H1 (cell line): ENCODE results near the gene ZFP1. TPM values are rescaled to one million over a fixed set of nuclear protein-coding genes. Genes with fewer than 3 reads are reported as not detected.

ENCODE experiments used
- CTCF ChIA-PET: fragments of 300-600 bp; sonication (Branson Sonifier 250); formaldehyde crosslinking; loops from one replicate; lab custom pipeline; 2021; ENCODE audit not compliant: partially characterized antibody; lab: Charles Lee
- POLR2A ChIA-PET: fragments of 300-600 bp; sonication (Branson Sonifier 250); formaldehyde crosslinking; loops from one replicate; lab custom pipeline; 2021; ENCODE audit warnings: inconsistent platforms; ENCODE audit not compliant: partially characterized antibody; lab: Charles Lee
- DNase-seq, 2 experiments: peaks; one replicate each; pipeline versions ENCODE4 v3.0.0 to v3.0.0-alpha.2; 2010 to 2022; ENCODE audit warnings: low spot score in 2 of 2, low read depth in 1 of 2, mixed read lengths in 1 of 2
- FAIRE-seq: peaks from 2 replicates; lab custom pipeline; 2011; peaks lifted over from hg19 to GRCh38; lab: Jason Lieb, UNC
- H2AFZ ChIP-seq: 2 replicates; pipeline ENCODE4 v1.8.1; 2012; ENCODE audit warnings: low read length, inconsistent platforms
- H2AK5ac ChIP-seq: 2 replicates; pipeline ENCODE4 v1.6.1; 2013; ENCODE audit warnings: low read depth, low read length
- H2BK120ac ChIP-seq: replicated peaks from 2 replicates; pipeline ENCODE3; 2013; ENCODE audit warnings: low read depth, low read length, inconsistent platforms
- H2BK12ac ChIP-seq: 2 replicates; pipeline ENCODE4 v1.6.1; 2013; ENCODE audit warnings: low read depth, low read length
- H2BK15ac ChIP-seq: 2 replicates; pipeline ENCODE4 v1.6.1; 2013; ENCODE audit warnings: low read length
- H2BK20ac ChIP-seq: 2 replicates; pipeline ENCODE4 v1.6.1; 2013; ENCODE audit warnings: low read length
- H2BK5ac ChIP-seq: 2 replicates; pipeline ENCODE4 v1.6.1; 2013; ENCODE audit warnings: low read depth, low read length
- H3K14ac ChIP-seq: 2 replicates; pipeline ENCODE4 v1.6.1; 2013; ENCODE audit warnings: inconsistent platforms; ENCODE audit not compliant: insufficient read length
- H3K18ac ChIP-seq: 2 replicates; pipeline ENCODE4 v1.6.1; 2013; ENCODE audit warnings: low read length; ENCODE audit errors: extremely low read depth
- H3K23ac ChIP-seq: 2 replicates; pipeline ENCODE4 v1.6.1; 2013; ENCODE audit warnings: inconsistent platforms; ENCODE audit not compliant: insufficient read length
- H3K23me2 ChIP-seq: 2 replicates; pipeline ENCODE4 v1.6.1; 2013; ENCODE audit warnings: low read depth, low read length
- H3K27ac ChIP-seq: 2 replicates; pipeline ENCODE4 v1.6.1; 2011; ENCODE audit warnings: low read depth, low read length, inconsistent platforms
- H3K27me3 ChIP-seq, 4 experiments: replicated peaks in 1 of 4; 1 replicate in 1 of 4; 2 replicates in 3 of 4; pipeline versions ENCODE4 v1.6.1 to v1.8.1; 2011 to 2013; ENCODE audit warnings: low read length in 3 of 4, mild to moderate bottlenecking in 3 of 4, inconsistent platforms in 2 of 4, mixed read lengths in 2 of 4, moderate library complexity in 1 of 4; ENCODE audit not compliant: control insufficient read depth in 3 of 4, insufficient read depth in 3 of 4; ENCODE audit errors: extremely low read depth in 1 of 4
- H3K36me3 ChIP-seq, 4 experiments: 2 replicates each; pipeline versions ENCODE4 v1.6.1 to v1.8.1; 2011 to 2013; ENCODE audit warnings: mild to moderate bottlenecking in 4 of 4, low read length in 3 of 4, moderate library complexity in 2 of 4, control low read depth in 1 of 4, inconsistent platforms in 1 of 4; ENCODE audit not compliant: insufficient read depth in 4 of 4, control insufficient read depth in 2 of 4
- H3K4ac ChIP-seq: replicated peaks from 2 replicates; pipeline ENCODE3; 2013; ENCODE audit warnings: low read length, low read depth, mixed read lengths, inconsistent platforms; ENCODE audit not compliant: insufficient read length
- H3K4me1 ChIP-seq, 4 experiments: replicated peaks in 1 of 4; 1 replicate in 1 of 4; 2 replicates in 3 of 4; pipeline versions ENCODE4 v1.6.1 to v1.8.1; 2011 to 2013; ENCODE audit warnings: low read length in 3 of 4, inconsistent platforms in 2 of 4, mixed read lengths in 1 of 4; ENCODE audit not compliant: insufficient read depth in 4 of 4, control insufficient read depth in 3 of 4
- H3K4me2 ChIP-seq, 2 experiments: 2 replicates each; pipeline versions ENCODE4 v1.6.1 to v1.8.1; 2011 to 2013; ENCODE audit warnings: low read depth in 2 of 2, low read length in 2 of 2, control low read depth in 1 of 2, inconsistent platforms in 1 of 2, mild to moderate bottlenecking in 1 of 2; ENCODE audit not compliant: insufficient read depth in 1 of 2
- H3K4me3 ChIP-seq, 4 experiments: fragments of 200-600, 300-600 bp in 1 of 4; sonication (generic), shearing (Covaris generic), sonication (Bioruptor Twin) in 1 of 4; 2 replicates each; pipeline versions ENCODE4 v1.5.1 to v1.8.1; 2011 to 2016; ENCODE audit warnings: low read length in 4 of 4, low read depth in 3 of 4, control low read depth in 2 of 4, inconsistent platforms in 2 of 4, mild to moderate bottlenecking in 2 of 4, mixed read lengths in 1 of 4, moderate library complexity in 1 of 4; ENCODE audit not compliant: insufficient read depth in 2 of 4; ENCODE audit errors: extremely low read depth in 1 of 4
- H3K56ac ChIP-seq: replicated peaks from 2 replicates; pipeline ENCODE3; 2013; ENCODE audit warnings: low read depth, mild to moderate bottlenecking, mixed read lengths, low read length, inconsistent platforms; ENCODE audit not compliant: insufficient read length
- H3K79me1 ChIP-seq: 2 replicates; pipeline ENCODE4 v1.6.1; 2013; ENCODE audit warnings: low read depth, low read length, control low read depth
- H3K79me2 ChIP-seq, 2 experiments: 2 replicates each; pipeline versions ENCODE4 v1.6.1 to v1.8.1; 2012 to 2013; ENCODE audit warnings: low read length in 2 of 2, mild to moderate bottlenecking in 2 of 2, inconsistent platforms in 1 of 2; ENCODE audit not compliant: insufficient read depth in 2 of 2, control insufficient read depth in 1 of 2
- H3K9ac ChIP-seq, 4 experiments: replicated peaks in 1 of 4; 1 replicate in 1 of 4; 2 replicates in 3 of 4; pipeline versions ENCODE4 v1.6.1 to v1.8.1; 2011 to 2013; ENCODE audit warnings: low read depth in 3 of 4, low read length in 3 of 4, control low read depth in 2 of 4, mild to moderate bottlenecking in 2 of 4, moderate library complexity in 2 of 4, inconsistent platforms in 1 of 4; ENCODE audit errors: extremely low read depth in 1 of 4
- H3K9me3 ChIP-seq, 2 experiments: 2 replicates each; pipeline versions ENCODE4 v1.6.1 to v1.8.1; 2012 to 2013; ENCODE audit warnings: mild to moderate bottlenecking in 2 of 2, moderate library complexity in 2 of 2, control low read depth in 1 of 2, inconsistent platforms in 1 of 2, low read depth in 1 of 2, low read length in 1 of 2, mixed read lengths in 1 of 2; ENCODE audit not compliant: insufficient read depth in 2 of 2
- H4K20me1 ChIP-seq, 2 experiments: replicated peaks in 1 of 2; 2 replicates each; pipeline versions ENCODE3 to v1.8.1; 2011 to 2013; ENCODE audit warnings: inconsistent platforms in 2 of 2, low read length in 2 of 2, mild to moderate bottlenecking in 1 of 2; ENCODE audit not compliant: insufficient read depth in 2 of 2, control insufficient read depth in 1 of 2
- H4K5ac ChIP-seq: 2 replicates; pipeline ENCODE4 v1.6.1; 2013; ENCODE audit warnings: low read length, low read depth, mixed read lengths, inconsistent platforms; ENCODE audit not compliant: insufficient read length
- H4K8ac ChIP-seq: 2 replicates; pipeline ENCODE4 v1.8.0; 2013; ENCODE audit warnings: mild to moderate bottlenecking, moderate library complexity, low read length, inconsistent platforms; ENCODE audit not compliant: insufficient read depth; ENCODE audit errors: extremely low read depth
- H4K91ac ChIP-seq: replicated peaks from 2 replicates; pipeline ENCODE3; 2013; ENCODE audit warnings: low read length, mixed read lengths, inconsistent platforms; ENCODE audit not compliant: insufficient read length
- BACH1 ChIP-seq: IDR thresholded peaks from 2 replicates; pipeline ENCODE4 v1.6.1; 2012; ENCODE audit warnings: low read length, improper control_type of control experiment
- BCL11A ChIP-seq, 2 experiments: IDR thresholded peaks; one replicate each; pipeline ENCODE4 v1.6.1; 2011; ENCODE audit warnings: low read depth in 2 of 2, low read length in 2 of 2, mild to moderate bottlenecking in 2 of 2
- CBX5 ChIP-seq: fragments of 300-800, 300-1000 bp; sonication (generic); IDR thresholded peaks from 2 replicates; pipeline ENCODE4 v1.7.1; 2016; ENCODE audit warnings: antibody characterized with exemption, low read length, low read depth
- CHD1 ChIP-seq: IDR thresholded peaks from 2 replicates; pipeline ENCODE4 v1.6.1; 2012; ENCODE audit warnings: low read depth, low read length, improper control_type of control experiment
- CTBP2 ChIP-seq: IDR thresholded peaks from 2 replicates; pipeline ENCODE4 v1.7.0; 2011; ENCODE audit warnings: borderline replicate concordance, mild to moderate bottlenecking, moderate library complexity, mixed read lengths, low read length; ENCODE audit not compliant: insufficient read depth, insufficient read length
- EGR1 ChIP-seq: IDR thresholded peaks from 2 replicates; pipeline ENCODE4 v1.6.1; 2011; ENCODE audit warnings: low read depth, low read length, borderline replicate concordance
- EP300 ChIP-seq, 2 experiments: IDR thresholded peaks; 1 replicate in 1 of 2; 2 replicates in 1 of 2; pipeline ENCODE4 v1.6.1; 2011 to 2012; ENCODE audit warnings: low read depth in 2 of 2, low read length in 2 of 2, mild to moderate bottlenecking in 2 of 2, borderline replicate concordance in 1 of 2, inconsistent platforms in 1 of 2, moderate library complexity in 1 of 2
- EZH2 ChIP-seq: fragments of 200-600 bp; sonication (generic); IDR thresholded peaks from 2 replicates; pipeline ENCODE4 v1.7.1; 2012; ENCODE audit warnings: low read depth, mild to moderate bottlenecking, moderate library complexity, low read length, inconsistent platforms; ENCODE audit not compliant: severe bottlenecking
- JUN ChIP-seq: IDR thresholded peaks from 2 replicates; pipeline ENCODE4 v1.6.1; 2011; ENCODE audit warnings: low read depth, mild to moderate bottlenecking, improper control_type of control experiment, low read length
- JUND ChIP-seq: IDR thresholded peaks from 2 replicates; pipeline ENCODE4 v1.6.1; 2011; ENCODE audit warnings: mild to moderate bottlenecking, improper control_type of control experiment, low read length
- PHF8 ChIP-seq: fragments of 200-600 bp; sonication (generic); conservative IDR thresholded peaks from 2 replicates; pipeline ENCODE4 v1.7.1; 2012; ENCODE audit warnings: low read depth, mild to moderate bottlenecking, inconsistent platforms, low read length, moderate library complexity
- SP2 ChIP-seq: IDR thresholded peaks from 2 replicates; pipeline ENCODE4 v1.6.1; 2012; ENCODE audit warnings: mild to moderate bottlenecking, low read length, inconsistent platforms
- SUZ12 ChIP-seq: fragments of 200-600 bp; sonication (generic); IDR thresholded peaks from 2 replicates; pipeline ENCODE4 v1.6.1; 2012; ENCODE audit warnings: mild to moderate bottlenecking, inconsistent platforms, low read length, moderate library complexity, mixed read lengths
- WGBS, 2 experiments: shearing (Covaris generic) in 1 of 2; methylation state at CpG; one replicate each; pipeline versions ENCODE4 v1.1.6 to v1.1.7; 2013 to 2015; ENCODE audit warnings: low lambda C conversion rate in 2 of 2, mixed read lengths in 2 of 2, inconsistent platforms in 1 of 2, low coverage in 1 of 2, missing lambda C conversion rate in 1 of 2; ENCODE audit not compliant: insufficient replicate concordance in 2 of 2, insufficient coverage in 1 of 2, insufficient read length in 1 of 2; ENCODE audit errors: extremely low coverage in 1 of 2, missing lambda C conversion rate in 1 of 2; 5-methylcytosine and 5-hydroxymethylcytosine counted together
- polyA plus RNA-seq, 7 experiments: library from polyadenylated mRNA; depleted of rRNA in 3 of 7; stranded (reverse) in 5 of 7; unstranded in 2 of 7; fragments of >200 nt in 5 of 7; fragments of 200-250 nt in 2 of 7; gene quantifications; 1 replicate in 5 of 7; 2 replicates in 1 of 7; 4 replicates in 1 of 7; pipeline versions ENCODE4 v1.2.1 to v1.2.3, GENCODE V29; 2011 to 2013; ENCODE audit warnings: missing spikeins in 2 of 7, mixed read lengths in 2 of 7
- total RNA-seq: library from RNA; stranded (reverse); fragmentation: NEBNext Ultra II Directional; extraction: Animal tissue kit (Norgen Biotek cat#: 25700); gene quantifications from 2 replicates; pipeline ENCODE4 v1.2.1, GENCODE V29; 2021

ZFP1 gene
- total and polyA plus RNA-seq, 2 of the 8 experiments (the other 6 are each of a cell fraction or from before 2014, with no cell fraction given), result 4.0 to 11.2 TPM

DNA sequence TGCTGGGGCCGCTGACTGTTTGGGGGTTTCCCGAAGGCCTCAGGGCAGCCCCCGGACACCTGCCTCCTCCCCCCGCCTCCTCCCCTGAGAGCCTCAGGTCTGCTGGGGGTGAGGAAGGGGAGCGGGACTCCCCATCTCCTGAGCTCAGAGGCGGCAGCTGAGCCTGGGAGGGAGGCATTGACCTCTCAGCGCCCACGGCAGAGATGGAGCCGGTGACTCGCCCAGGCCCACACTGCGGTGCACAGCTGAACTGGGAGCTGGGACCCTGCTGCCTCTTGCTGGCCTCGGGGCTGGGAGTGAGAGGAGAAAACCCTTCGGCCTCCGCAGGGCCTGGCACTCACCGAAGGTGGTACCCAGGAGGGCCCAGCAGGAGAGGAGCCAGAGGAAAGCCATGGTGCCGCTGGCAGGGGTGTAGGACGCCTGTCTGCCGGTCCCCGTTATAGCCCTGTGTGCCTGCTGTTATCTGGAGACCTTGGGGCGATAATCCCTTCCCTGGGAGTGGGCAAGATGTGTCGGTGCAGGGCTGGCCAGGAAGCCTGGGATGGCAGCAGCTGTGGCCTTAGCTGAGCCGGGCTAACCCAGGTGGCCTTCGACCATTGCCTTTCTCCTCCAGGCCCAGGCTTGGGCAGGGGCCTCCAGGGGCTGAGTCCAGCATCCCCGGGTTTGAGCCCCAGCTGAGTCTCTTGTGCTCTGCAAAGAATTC is 58.6 kb downstream of the ZFP1 start, which contains the start of gene CTRB2:
Gene CTRB2, minus strand, starts transcription at position 413 of the 703 bp plus-strand sequence. Its CDS starts 20 bp downstream, at position 393.
- WGBS, 2 experiments, result 91% methylated on average over 21 of the region's 24 CpGs; no CpG with 5 or more reads in 1 of the 2 experiments
- ChIA-PET POLR2A (interaction anchor here (0.7 to 7.1 kb wide), 5 partner anchors 20 to 59 kb away, joined by 3 to 115 read pairs (median 5); no protein-coding TSS in a partner anchor), CTCF (interaction anchor here (1.2 to 1.5 kb wide), 4 partner anchors 20 to 246 kb away, joined by 3 to 8 read pairs (median 5); no protein-coding TSS in a partner anchor)
- Histone ChIP-seq H3K27ac (no peak within 1 kb of the TSS), H3K4me3 (no peak within 1 kb of the TSS), H2BK5ac (no peak within 1 kb of the TSS), H4K20me1 (no peaks in the 10 kb centered on the region), H3K14ac (no peak within 1 kb of the TSS), H3K56ac (no peak within 1 kb of the TSS), H2BK20ac (no peak within 1 kb of the TSS), H2AFZ (no peak within 1 kb of the TSS), H3K36me3 (no peaks in the 10 kb centered on the region), H3K9ac (no peak within 1 kb of the TSS), H3K4me1 (no peaks in the 10 kb centered on the region; a peak in 1 of 7 replicates), H2BK120ac (no peak within 1 kb of the TSS), H3K79me1 (no peaks in the 10 kb centered on the region), H3K79me2 (no peaks in the 10 kb centered on the region), H3K18ac (no peak within 1 kb of the TSS; the same call in 1 of the 2 replicates), H3K23ac (no peak within 1 kb of the TSS), H4K91ac (no peak within 1 kb of the TSS), H3K27me3 (no peaks in the 10 kb centered on the region), H2BK15ac (no peak within 1 kb of the TSS), H4K8ac (no peak within 1 kb of the TSS; the same call in 1 of the 2 replicates), H3K23me2 (no peaks in the 10 kb centered on the region), H3K4ac (no peak within 1 kb of the TSS), H3K4me2 (no peak within 1 kb of the TSS), H2BK12ac (no peak within 1 kb of the TSS), H3K9me3 (no peaks in the 10 kb centered on the region), H2AK5ac (no peak within 1 kb of the TSS), H4K5ac (no peak within 1 kb of the TSS)
- FAIRE-seq, result no peak
- DNase-seq, result no peak
- TF ChIP-seq CHD1, result no peak
- TF ChIP-seq PHF8, result no peak
- TF ChIP-seq EP300 (IDR thresholded peaks at IDR 0.05; ENCODE audit: borderline replicate concordance in 1 of 2, low read depth in 2 of 2, low read length in 2 of 2), result no peak
- TF ChIP-seq SP2, result no peak
- no peak for TF ChIP-seq JUND
- no peak for TF ChIP-seq EGR1
- TF ChIP-seq BACH1, result no peak
- TF ChIP-seq JUN, result no peak
- TF ChIP-seq EZH2, result no peak
- no peak for TF ChIP-seq BCL11A (IDR thresholded peaks at IDR 0.05; ENCODE audit: low read depth in 2 of 2, low read length in 2 of 2)
- TF ChIP-seq SUZ12, result no peak
- TF ChIP-seq CTBP2, result no peak
- no peak for TF ChIP-seq CBX5
